Ramos (cell line): ENCODE data around the gene B3GAT3.

Source experiments
- in situ Hi-C: fragments of 300-500 bp; cut with MboI; formaldehyde crosslinking; loops from one replicate; pipeline ENCODE4 v1.14.3; 2022; ENCODE audit warnings: low sequenced_read_pairs; ENCODE audit not compliant: unreplicated experiment

The B3GAT3 gene

DNA sequence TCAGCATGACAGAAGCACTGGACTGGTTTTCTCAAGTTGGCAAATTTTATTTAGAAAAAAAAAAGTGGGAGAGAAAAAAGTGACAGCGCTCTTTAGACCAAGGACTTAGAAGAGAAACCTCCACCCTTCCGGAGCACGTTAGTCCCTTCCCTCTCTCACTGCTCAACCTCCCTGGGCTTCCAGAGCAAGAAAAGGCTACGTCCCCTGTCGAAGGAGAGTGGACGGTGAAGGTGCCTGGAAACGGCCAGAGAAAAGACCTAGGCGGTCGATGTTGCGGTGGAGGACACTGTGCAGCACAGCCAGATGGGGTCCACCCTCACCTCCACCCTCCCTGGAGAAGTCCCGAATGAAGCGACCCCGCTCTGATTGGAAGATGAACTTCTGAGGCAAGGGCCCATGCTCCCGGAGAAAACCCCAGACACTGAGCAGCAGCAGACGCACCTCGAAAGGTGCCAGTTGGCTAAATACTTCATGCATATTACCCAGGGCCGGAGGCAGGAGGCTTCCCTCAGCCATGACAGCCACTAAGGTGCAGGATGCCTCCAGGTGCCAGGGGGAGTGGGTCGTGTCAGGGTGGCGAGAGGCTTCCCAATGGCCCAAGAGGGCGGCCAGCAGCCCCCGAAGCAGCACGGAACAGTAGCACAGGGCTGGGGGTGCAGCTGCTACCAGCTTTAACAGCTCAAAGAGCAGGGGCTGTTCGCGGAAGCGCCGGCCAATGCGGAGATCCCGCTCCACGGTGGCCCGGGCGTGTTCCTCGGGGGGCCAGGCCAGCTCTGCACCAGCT lies 25.2 kb upstream of the B3GAT3 start:
- in situ Hi-C loops = no loop called here

DNA sequence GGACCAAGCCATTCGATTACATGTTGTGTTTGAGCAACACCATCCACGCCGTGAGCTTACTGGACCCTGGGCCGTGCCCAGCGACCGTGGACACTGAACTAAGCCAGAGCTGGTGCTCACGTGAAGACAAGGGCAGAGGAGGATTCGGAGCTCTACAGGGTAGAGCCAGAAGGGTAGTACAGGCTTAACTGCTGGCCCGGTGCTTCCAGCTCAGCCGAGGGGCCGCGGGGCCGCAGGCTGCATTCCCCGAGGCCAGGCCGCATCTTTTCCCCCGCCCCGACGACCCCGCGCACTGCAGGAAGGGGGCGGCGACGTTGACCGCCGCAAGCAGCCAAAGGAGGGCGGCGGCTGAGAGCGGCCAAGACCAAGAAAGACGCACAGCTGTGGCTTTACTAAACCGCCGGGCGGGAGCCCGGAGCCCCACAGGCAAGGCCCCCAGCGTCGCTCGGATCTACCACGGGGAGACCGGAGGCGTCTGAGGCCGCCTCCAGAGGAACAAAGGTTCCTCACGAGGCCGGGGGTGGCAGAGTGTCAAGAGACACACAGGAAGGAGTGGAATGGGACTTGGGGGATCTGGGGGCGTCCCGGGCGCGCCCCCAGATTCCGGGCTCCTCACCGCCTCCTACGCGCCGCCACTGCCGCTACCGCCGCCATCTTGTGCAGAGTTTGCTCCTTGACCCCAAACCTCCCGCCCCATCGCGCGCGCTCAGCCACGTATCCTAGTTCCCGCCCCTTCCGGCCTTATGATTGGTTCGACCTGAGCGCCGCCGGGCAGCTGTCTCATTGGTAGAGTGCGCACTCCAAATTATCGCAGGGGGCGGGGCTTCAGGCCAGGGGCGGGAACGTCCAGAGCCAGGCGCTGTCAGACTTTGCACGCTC lies 24.4 kb upstream of the B3GAT3 start, which contains the start of gene GANAB:
TSS of gene GANAB (minus strand) at position 668 of the 879 bp plus-strand sequence. CDS start at position 654, 14 bp downstream.
- in situ Hi-C loops = no loop called here

DNA sequence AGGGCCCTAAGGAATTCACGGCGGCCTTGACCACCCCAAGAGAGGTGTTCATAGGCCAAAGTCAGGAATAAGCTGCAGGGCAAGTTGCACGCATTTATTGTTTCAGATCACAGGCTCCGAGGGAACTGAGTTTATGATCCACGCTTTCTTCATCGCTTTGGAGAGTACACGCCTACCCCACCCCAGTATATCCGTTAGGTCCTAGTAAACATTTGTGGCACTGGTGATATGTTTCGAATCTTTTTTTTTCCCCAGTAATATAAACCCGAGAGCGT lies 23.8 kb upstream of the B3GAT3 start:
- in situ Hi-C loops = no loop called here

DNA sequence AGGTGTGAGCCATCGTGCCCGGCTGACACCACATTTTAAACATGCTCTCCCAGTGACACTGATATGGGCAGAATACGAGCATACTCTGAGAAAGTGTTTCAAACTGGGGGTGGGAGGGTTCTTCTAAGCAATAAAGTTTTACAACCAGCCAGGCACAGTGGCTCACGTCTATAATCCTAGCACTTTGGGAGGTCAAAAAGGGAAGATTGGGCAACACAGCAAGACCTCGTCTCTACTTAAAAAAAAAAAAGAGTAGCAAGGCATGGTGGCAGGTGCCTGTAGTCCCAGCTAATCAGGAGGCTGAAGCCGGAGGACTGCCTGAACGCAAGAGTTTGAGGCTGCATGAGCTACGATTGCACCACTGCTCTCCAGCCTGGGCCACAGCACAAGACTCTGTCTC lies 22.4 kb upstream of the B3GAT3 start:
- in situ Hi-C loops = no loop called here

DNA sequence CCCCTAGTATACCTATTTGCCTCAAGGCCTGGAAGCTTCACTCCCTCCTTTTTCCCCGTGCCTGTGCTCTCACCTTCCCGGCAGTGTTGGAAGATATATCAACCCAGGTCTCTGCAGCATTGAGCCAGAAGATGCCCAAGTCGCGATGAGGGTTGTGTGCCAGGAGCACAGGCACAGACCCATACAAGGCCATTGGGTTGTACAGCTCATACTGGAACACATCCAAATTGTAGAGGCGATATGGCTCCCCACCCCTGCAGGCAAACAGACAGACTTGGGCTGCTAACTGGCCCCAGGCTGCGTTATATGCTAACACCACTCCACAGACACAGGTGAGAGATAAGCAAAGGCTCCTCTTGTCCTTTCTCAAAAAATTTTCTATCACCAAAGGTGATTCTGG lies 10.7 kb upstream of the B3GAT3 start:
- in situ Hi-C loops = no loop called here

DNA sequence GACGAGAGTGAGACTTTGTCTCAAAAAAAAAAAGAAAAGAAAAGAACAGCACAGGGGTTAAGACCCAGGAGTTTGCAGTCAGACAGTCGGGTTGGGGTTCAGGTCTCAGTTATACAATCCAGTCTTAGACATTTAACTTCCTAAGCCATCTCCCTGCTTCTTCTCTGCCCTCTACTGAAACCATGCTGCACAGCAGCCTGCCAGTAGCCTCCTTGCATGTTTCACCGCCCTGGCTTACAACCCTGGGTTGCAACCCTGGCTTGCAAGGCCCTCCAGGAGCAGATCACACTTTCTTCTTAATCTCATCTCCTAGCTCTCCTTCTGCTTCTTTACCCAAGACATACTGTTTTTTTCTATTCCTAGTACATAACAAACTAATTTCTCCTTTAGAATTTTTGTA lies 5.9 kb upstream of the B3GAT3 start:
- in situ Hi-C loops = no loop called here

DNA sequence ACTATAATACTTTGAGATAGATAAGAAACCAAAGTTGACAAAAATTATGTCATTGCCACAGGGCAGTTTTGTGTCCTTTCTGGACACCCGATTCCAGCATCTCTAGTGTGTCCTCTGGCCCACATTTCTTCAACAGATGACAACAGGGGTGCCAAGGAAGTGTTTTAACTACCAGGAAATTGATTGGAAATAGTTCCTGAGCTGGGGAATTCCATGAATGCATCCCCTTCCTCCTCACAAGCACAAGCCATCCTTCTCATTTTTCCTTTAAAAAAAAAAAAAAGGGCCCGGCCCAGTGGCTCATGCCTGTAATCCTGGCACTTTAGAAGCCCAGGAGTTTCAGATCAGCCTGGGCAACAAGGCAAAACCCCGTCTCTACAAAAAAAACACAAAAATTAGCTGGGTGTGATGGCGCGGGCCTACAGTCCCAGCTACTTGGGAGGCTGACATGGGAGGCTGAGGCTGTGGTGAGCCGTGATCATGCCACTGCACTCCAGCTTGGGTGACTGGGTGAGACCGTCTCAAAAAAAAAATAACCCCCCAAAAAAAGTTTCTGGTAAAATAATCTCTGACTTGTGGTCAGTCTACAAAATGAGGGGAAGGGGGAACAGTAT lies 797 bp upstream of the B3GAT3 start:
- in situ Hi-C loops = loop anchor here (25.0 kb wide), 1 partner anchor 1615 kb away; the partner anchor contains the start of genes DNAJC4, FKBP2, NUDT22 and PPP1R14B

DNA sequence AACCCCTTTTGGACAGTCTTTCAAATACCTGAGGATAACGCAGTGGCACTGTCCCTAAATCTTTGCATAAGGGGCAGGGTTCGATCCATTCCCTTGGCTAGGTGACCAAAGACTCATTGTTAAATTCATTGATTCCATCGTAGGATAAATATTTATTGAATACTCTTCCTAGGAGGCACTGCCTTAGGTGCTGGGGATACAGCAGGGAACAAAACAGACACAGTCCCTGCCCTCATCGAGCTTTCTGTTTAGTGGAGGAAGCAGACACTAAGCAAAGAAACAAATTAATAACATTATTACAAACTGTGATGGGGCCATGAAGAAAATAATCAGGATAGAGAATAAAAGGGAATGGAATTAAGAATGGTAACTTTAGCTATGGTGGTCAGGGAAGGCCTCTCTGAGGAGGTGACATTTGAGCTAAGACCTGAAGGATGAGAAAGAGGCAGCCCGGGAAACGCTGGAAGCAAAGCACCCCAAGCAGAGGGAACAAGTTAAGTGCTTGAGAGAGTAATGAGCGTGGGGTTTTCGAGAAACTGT lies 689 bp downstream of the B3GAT3 start:
- in situ Hi-C loops = loop anchor here (25.0 kb wide), 1 partner anchor 1616 kb away; the partner anchor contains the start of genes DNAJC4, FKBP2, NUDT22 and PPP1R14B

DNA sequence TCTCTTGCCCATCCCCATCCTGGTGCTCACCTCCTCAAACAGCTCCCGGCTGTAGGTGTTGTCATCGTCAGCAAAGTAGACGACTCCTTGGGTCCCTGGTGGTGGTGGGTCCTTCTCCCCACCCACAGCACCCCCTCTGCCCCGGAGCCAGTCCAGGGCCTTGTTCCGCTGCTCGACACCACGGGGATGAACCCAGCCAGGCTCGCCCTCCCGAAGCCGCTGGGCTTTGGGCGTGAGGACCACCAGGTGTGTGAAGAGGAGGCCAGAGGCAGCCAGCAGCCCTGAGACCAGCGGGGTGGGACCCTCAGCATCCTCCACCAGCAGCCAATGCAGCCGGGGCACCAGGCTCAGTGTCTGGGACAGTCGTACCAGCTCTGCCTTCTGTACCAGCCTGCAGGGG lies 4.8 kb downstream of the B3GAT3 start:
- in situ Hi-C loops = loop anchor here (25.0 kb wide), 1 partner anchor 1620 kb away; the partner anchor contains the start of genes DNAJC4, FKBP2, NUDT22 and PPP1R14B

DNA sequence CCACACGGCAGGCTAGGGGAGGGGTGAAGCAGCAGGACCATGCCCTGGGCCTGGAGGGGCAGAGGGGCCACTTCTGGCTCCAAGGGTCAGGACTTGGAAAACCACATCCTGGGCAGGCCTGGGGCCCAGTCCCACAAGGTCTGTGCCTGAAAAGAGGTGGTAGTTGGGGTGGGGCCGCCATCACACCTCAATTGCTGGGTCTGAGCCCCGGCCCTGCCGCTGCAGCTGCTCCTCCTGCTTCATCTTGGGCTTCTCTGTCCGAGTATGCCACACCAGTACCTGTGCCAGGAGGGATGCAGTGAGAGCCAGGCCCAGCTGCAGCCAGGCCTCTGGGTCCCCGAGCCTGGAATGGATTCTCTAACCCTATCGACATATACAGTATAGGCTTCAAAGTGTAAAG lies 6.3 kb downstream of the B3GAT3 start:
- in situ Hi-C loops = loop anchor here (25.0 kb wide), 1 partner anchor 1622 kb away; the partner anchor contains the start of genes DNAJC4, FKBP2, NUDT22 and PPP1R14B

DNA sequence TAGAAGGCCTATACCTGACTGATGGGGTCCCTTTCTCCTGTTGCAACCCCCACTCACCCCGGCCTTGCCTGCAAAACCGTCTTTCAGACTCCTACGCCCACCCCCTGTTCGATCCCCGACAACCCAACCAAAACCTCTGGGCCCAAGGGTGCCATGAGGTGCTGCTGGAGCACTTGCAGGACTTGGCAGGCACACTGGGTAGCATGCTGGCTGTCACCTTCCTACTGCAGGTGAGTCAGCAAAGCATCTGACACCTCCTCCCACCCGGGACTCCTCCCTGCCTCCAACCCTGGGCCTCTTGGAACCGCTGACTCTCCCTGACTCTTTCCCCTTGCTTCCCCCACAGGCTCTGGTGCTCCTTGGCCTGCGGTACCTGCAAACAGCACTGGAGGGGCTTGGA lies 7.5 kb downstream of the B3GAT3 start:
- in situ Hi-C loops = loop anchor here (25.0 kb wide), 1 partner anchor 1623 kb away; the partner anchor contains the start of genes DNAJC4, FKBP2, NUDT22 and PPP1R14B

DNA sequence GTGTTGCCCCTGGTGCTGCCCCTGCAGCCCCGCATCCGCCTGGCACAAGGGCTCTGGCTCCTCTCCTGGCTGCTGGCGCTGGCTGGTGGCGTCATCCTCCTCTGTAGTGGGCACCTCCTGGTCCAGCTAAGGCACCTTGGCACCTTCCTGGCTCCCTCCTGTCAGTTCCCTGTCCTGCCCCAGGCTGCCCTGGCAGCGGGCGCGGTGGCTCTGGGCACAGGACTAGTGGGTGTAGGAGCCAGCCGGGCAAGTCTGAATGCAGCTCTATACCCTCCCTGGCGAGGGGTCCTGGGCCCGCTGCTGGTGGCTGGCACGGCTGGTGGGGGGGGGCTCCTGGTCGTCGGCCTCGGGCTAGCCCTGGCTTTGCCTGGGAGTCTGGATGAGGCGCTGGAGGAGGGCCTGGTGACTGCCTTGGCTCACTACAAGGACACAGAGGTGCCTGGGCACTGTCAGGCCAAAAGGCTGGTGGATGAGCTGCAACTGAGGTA lies 8.5 kb downstream of the B3GAT3 start:
- in situ Hi-C loops = loop anchor here (25.0 kb wide), 1 partner anchor 1624 kb away; the partner anchor contains the start of genes DNAJC4, FKBP2, NUDT22 and PPP1R14B

DNA sequence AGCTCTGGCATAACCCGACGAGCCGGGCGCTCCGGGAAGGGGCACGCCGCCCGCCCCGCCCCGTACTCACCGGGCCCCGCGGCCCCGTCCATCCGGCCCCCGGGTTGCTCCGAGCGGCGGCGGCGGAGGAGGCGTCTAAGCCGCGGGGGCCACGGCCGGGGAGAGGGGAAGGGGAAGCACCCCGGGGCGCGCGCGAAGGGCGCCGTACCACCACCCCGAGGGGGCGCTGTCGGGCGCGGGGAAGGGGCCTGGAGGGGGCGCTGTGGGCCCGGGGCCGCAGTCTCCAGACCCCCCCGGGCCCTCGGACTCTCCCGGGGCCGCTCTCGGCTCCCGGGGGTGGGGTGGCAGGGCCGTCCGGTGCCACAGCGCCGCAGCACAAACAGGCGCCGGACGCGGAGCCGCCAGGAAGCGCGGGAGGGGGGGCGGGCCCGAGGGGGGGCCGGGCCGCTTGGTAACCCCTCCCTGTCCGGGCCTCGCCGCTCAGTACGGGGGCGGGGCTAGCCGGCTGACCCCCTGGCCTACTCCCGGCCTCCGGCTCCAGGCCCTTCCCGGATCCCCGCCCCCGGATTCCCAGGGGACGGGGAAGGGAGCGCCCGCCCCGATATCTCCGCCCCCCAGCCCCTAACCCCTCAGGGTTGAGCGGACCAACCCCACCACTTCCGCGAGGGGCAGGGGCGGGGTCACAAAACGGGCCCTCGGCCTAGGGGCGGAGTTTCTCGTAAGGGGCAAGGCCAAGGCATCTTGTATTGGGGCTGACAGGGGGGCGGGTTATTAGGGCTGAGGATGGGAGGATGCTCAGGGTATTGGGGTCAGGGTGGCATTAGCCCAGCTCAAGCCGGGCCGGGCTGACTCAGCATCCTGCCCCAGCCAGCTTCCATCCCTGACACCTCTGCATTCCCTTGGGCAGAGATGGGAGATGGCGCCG lies 9.2 kb downstream of the B3GAT3 start, which contains the start of the genes EML3 and ROM1:
TSS of gene EML3 (minus strand) at position 410 of the 925 bp plus-strand sequence. CDS start at position 92, 318 bp downstream.
TSS of gene ROM1 (plus strand) at position 892 of the 925 bp plus-strand sequence. CDS start at position 917, 25 bp downstream.
- in situ Hi-C loops = loop anchor here (25.0 kb wide), 1 partner anchor 1625 kb away; the partner anchor contains the start of genes DNAJC4, FKBP2, NUDT22 and PPP1R14B

DNA sequence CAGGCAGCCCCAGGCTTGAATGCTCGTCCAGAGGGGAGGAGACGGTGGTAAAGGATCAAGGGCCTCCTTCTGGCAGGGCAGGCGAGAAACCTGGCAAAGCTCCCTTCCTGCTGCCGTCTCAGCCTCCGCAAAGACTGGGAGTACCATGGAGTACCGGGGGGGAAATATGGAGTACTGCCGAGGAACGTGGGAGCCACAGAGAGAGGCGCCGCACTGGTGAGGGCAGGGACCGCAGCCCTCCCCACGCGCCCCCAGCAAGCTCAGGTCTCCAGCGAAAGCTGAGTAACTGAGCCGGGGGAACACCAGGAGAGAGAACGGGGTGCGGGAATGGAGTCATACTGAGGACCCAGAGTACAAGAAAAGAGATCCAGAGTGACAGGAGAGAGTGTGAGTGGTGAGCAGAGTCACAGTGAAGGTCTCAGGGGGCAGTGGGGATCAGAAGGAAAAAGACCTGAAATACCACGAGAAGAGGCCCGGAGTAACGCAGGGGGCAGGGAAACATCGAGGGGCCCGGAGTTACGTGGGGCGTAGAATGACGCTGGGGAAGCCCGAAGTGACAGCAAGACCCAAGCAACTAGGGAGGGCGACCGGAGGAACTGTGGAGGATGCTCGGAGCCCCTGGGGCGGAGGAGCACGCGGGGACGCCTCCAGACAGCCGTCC lies 10.0 kb downstream of the B3GAT3 start:
- in situ Hi-C loops = loop anchor here (25.0 kb wide), 1 partner anchor 1625 kb away; the partner anchor contains the start of genes DNAJC4, FKBP2, NUDT22 and PPP1R14B

DNA sequence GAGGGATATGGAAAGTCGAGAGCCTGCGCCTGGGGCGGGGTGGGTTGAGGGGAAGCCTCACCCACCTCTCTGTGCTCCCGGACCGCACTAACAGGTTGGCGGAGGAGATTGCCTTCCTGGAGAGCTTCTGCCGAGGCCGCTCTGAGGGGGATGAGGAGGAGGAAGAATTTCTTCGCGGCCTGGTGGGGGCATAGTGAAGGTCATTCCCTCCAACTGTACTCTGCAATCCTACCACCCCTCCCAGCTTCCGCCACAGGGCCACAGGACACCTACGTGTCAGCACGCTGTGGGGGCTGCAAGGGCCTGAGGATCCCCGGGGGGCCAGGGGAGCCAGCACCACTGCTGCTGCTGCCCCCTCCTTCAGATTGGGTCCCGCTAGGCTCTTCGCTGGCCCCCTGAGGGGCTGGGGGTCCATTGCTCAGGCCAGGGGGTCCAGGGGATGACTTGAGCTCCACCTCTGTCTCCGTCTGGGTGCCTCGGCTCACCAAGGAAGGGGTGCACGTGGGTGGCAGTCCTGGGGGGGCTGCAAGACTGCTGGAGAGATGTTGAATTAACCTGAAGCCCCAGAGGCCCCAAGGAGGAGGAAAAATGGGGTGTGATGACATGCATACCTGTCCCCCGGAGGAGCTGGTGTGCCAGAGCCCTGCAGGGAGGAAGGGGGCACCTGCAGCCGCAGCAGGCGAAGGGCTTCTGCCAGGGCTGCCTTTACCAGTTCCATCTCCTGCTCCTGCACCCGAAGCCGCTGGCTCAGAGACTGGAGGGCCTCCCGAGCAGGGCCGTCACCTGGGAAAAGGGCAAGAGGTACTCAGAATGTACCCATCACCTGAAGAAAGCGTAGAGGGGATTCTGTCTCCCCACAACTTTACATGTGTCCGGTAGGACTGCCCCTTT lies 10.7 kb downstream of the B3GAT3 start:
- in situ Hi-C loops = loop anchor here (25.0 kb wide), 1 partner anchor 1626 kb away; the partner anchor contains the start of genes DNAJC4, FKBP2, NUDT22 and PPP1R14B

DNA sequence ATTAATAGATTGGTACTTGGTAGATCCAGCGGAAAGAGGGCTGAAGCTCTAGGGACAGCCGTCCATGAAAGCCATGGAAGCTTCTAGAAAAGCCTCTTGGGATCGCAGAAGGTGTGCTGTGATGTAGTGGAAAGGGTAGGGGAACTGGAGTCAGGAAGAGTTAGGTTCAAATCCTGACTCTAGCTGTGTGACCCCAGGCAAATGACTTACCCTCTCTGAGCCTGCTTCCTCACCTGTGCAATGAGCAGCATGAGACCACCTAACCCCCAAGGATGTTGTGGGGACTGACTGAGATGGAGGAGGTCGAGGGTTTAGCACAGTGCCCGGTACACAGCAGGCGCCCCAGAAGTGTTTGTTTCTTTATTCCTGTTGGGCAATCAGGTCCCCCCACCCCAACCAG lies 11.4 kb downstream of the B3GAT3 start:
- in situ Hi-C loops = loop anchor here (25.0 kb wide), 1 partner anchor 1627 kb away; the partner anchor contains the start of genes DNAJC4, FKBP2, NUDT22 and PPP1R14B

DNA sequence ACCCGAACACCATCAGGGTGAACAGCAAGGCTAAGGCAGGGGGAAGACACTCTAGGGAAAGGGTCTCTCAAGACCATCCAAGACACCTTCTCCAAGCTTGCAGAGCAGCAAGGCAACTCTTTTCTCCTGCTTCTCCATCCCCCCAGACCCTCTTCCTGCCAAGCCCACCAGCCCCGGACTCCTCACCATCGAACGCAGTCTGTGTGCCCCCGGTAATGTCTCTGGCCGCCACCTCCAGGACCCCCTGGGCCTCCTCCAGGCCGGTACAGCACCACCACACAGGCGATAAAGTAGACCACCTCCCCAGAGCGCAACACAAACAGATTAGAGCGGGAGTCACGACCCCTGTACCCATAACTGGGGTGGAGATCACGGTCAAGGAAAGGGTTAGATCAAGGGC lies 13.0 kb downstream of the B3GAT3 start:
- in situ Hi-C loops = loop anchor here (25.0 kb wide), 1 partner anchor 1629 kb away; the partner anchor contains the start of genes DNAJC4, FKBP2, NUDT22 and PPP1R14B
